ENCODE data around the gene CSNK1G1.

CSNK1G1 gene

GRCh38 chr15:64249883-64250575, 105.9 kb downstream of the CSNK1G1 start:
- TF ChIP-seq CTCF (IDR thresholded peaks at IDR 0.05): no peak
- TF ChIP-seq ZFX (IDR thresholded peaks at IDR 0.05; ENCODE audit: borderline replicate concordance): no peak
- H3K27ac ChIP-seq: peak overlapping the region; percentile 70

DNA sequence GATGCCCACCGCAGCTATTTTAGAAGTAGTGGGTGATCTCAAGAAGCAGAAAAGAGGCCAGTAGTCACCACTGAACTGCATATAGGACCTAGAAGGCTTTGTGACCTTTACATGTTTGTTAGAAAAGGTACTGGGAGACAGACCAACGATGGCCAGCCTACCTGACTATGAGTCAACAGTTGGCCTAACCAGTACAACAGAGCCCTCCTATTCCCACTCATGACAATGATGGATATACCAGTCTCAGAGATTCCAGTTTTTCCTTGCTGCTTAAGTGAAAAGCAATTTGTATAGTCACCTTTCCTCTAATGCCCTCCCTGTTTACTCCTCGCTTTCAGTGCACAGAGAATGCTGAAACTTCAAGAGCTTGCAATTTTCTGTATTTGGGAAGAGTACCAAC, 106.6 kb downstream of the CSNK1G1 start:
- TF ChIP-seq CTCF (IDR thresholded peaks at IDR 0.05) (no peak), ZFX (IDR thresholded peaks at IDR 0.05; ENCODE audit: borderline replicate concordance) (no peak)

DNA sequence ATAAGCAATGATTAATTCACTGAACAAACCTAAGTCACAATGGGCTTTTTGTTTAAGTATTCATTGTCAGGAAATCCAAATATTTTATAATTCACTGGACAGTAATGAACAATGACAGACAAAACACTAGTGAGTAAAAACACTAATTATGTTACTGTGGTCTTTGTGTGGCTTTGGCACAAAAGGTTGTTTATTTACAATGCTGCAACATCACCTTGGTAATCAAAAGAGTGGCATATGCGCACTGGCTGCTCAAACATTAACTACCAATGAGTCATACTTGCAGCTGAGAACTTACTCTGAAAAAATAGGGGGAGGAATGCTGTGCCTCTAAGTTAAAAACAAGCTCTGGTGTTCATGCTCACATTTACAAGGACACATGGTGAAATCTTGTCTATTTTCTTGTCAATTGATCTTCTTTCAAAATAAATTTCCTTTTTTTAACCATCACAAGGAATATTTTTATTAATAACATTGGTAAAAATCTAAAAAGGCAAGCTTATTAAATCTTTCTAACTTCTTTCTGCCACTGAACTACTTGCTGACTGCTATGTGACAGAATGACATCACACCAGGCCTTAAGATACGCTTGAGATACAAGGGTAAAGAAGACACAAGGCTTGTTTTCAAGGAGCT, 107.9 kb downstream of the CSNK1G1 start:
- TF ChIP-seq ZFX (IDR thresholded peaks at IDR 0.05; ENCODE audit: borderline replicate concordance) (no peak), CTCF (IDR thresholded peaks at IDR 0.05) (no peak)
- H3K27ac ChIP-seq: peak overlapping the region; percentile 70

More for the DNA sequence above, 106.6 kb downstream of the CSNK1G1 start:
- peak overlapping the region; percentile 70 for H3K27ac ChIP-seq

DNA sequence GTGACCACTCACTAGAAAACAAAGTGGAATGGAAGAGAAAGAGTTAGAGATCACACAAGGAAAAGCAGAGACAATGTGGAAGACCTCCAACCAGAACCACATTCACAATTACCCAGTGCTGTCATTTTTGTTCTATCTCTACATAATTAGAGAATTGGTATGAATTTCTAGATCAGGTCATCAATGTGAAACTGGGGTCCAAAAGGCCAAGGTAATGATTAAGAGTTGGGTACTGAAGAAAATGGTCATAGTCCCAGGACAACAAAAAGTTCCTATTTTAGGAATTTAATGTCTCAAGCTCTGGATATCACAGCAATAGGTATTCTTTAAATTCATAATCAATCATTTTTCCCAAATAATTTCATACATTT, 108.5 kb downstream of the CSNK1G1 start:
- TF ChIP-seq CTCF (IDR thresholded peaks at IDR 0.05) (no peak), ZFX (IDR thresholded peaks at IDR 0.05; ENCODE audit: borderline replicate concordance) (no peak)

GRCh38 chr15:64246364-64247189, 109.4 kb downstream of the CSNK1G1 start:
- TF ChIP-seq ZFX (IDR thresholded peaks at IDR 0.05; ENCODE audit: borderline replicate concordance): no peak
- TF ChIP-seq CTCF (IDR thresholded peaks at IDR 0.05): no peak
- H3K27ac ChIP-seq: peak overlapping the region; percentile 70; the same call in 1 of the 2 replicates

More for the DNA sequence above, 108.5 kb downstream of the CSNK1G1 start:
- peak overlapping the region; percentile 70 for H3K27ac ChIP-seq

DNA sequence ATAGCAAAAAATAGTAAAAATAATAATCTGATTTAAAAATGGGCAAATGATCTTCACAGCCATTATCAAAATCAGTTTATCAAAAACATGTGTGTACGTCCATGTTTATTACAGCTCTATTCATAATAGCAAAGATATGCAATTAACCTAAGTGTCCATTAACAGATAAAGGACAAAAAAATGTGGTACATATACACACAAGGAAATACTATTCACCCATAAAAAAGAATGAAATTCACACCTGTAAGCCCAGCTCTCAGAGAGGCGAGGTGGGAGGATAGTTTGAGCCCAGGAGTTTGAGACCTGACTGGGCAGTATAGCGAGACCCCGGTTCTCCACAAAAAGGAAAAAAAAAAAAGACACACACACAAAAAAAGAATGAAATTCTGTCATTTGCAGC, 110.6 kb downstream of the CSNK1G1 start:
- no peak for TF ChIP-seq CTCF (IDR thresholded peaks at IDR 0.05)
- no peak for TF ChIP-seq ZFX (IDR thresholded peaks at IDR 0.05; ENCODE audit: borderline replicate concordance)
- H3K27ac ChIP-seq: no peak overlapping the region
